ENCODE measurements around the gene CPLX1. TPM values are rescaled to one million over a fixed set of nuclear protein-coding genes. Genes with fewer than 3 reads are reported as not detected.

CPLX1 gene
- total RNA-seq, 2 experiments from 2014 or later = 0.21 to 0.25 TPM

- no peaks in the 10 kb centered on the region for H3K9me3 ChIP-seq (ENCODE audit: low read length)
- H4K20me1 ChIP-seq (ENCODE audit: insufficient read depth, low read length) = no peaks in the 10 kb centered on the region
- intact Hi-C loops (cut with micrococcal nuclease; ENCODE audit: unreplicated experiment) = no loop called here
- no peaks in the 10 kb centered on the region for H3K36me3 ChIP-seq (ENCODE audit: insufficient read depth, low read length)
- no peak overlapping the region for H2AFZ ChIP-seq (ENCODE audit: low read length)
- no peak overlapping the region for H3K27ac ChIP-seq (ENCODE audit: low read depth, low read length, poor library complexity, severe bottlenecking)
- H3K4me1 ChIP-seq (ENCODE audit: insufficient read depth, low read length, poor library complexity, severe bottlenecking) = peaks cover 7% of the 10 kb centered on the region
- ChIA-PET CTCF (ENCODE audit: unreplicated experiment) (interaction anchor here (0.7 kb wide), 1 partner anchor 862 kb away, joined by 3 read pairs; no protein-coding TSS in a partner anchor), POLR2A (no interaction called here)
- no TSS peak for BruUV-seq (replicated peaks)
- H3K79me2 ChIP-seq (ENCODE audit: insufficient read depth, low read depth, low read length) = no peaks in the 10 kb centered on the region
- no peak overlapping the region for H3K4me2 ChIP-seq (ENCODE audit: low read length)
- TF ChIP-seq EZH2phosphoT487 (IDR thresholded peaks at IDR 0.05; ENCODE audit: borderline replicate concordance, low read depth, low read length) = no peak
- no peak for TF ChIP-seq CTCF (conservative IDR thresholded peaks at IDR 0.05; ENCODE audit: low read length)
- no peak for DNase-seq (ENCODE audit: low spot score)
- no peaks in the 10 kb centered on the region for H3K9me2 ChIP-seq (ENCODE audit: insufficient read depth, low read length)
- H3K4me3 ChIP-seq (ENCODE audit: low read depth, low read length, poor library complexity, severe bottlenecking) = no peak overlapping the region
Observed at GRCh38 chr4:820230-821172, 5.4 kb downstream of the CPLX1 start.

- ChIA-PET CTCF (ENCODE audit: unreplicated experiment) (interaction anchor here (0.7 kb wide), 1 partner anchor 863 kb away, joined by 3 read pairs; no protein-coding TSS in a partner anchor), POLR2A (no interaction called here)
- Histone ChIP-seq H3K9me2 (ENCODE audit: insufficient read depth, low read length) (no peaks in the 10 kb centered on the region), H3K4me3 (ENCODE audit: low read depth, low read length, poor library complexity, severe bottlenecking) (no peak overlapping the region), H3K4me1 (ENCODE audit: insufficient read depth, low read length, poor library complexity, severe bottlenecking) (peaks cover 7% of the 10 kb centered on the region), H2AFZ (ENCODE audit: low read length) (no peak overlapping the region), H3K36me3 (ENCODE audit: insufficient read depth, low read length) (no peaks in the 10 kb centered on the region), H4K20me1 (ENCODE audit: insufficient read depth, low read length) (no peaks in the 10 kb centered on the region), H3K9me3 (ENCODE audit: low read length) (no peaks in the 10 kb centered on the region), H3K79me2 (ENCODE audit: insufficient read depth, low read depth, low read length) (no peaks in the 10 kb centered on the region), H3K4me2 (ENCODE audit: low read length) (no peak overlapping the region), H3K27ac (ENCODE audit: low read depth, low read length, poor library complexity, severe bottlenecking) (no peak overlapping the region)
- intact Hi-C loops (cut with micrococcal nuclease; ENCODE audit: unreplicated experiment) = no loop called here
- TF ChIP-seq CTCF (conservative IDR thresholded peaks at IDR 0.05; ENCODE audit: low read length) (no peak), EZH2phosphoT487 (IDR thresholded peaks at IDR 0.05; ENCODE audit: borderline replicate concordance, low read depth, low read length) (no peak)
- no TSS peak for BruUV-seq (replicated peaks)
- DNase-seq (ENCODE audit: low spot score) = no peak
Observed at GRCh38 chr4:819401-820229, 6.3 kb downstream of the CPLX1 start.
